Measurements from ENCODE around the gene APOE.
"Not testable (repeated sequence)": the region's sequence is repeated elsewhere in the genome, so short reads cannot be mapped to it uniquely, and the experiment has no call there.

APOE gene

GRCh38 chr19:44913512-44914432 is 8.2 kb downstream of the APOE start:
- peaks cover 23% of the 10 kb centered on the region for H3K4me1 Mint-ChIP-seq
- not testable (repeated sequence) for H3K36me3 Mint-ChIP-seq; ATAC-seq; DNase-seq (ENCODE audit: low spot score in 2 of 2); H3K9me3 Mint-ChIP-seq
- H3K27ac Mint-ChIP-seq, result peak overlapping the region; percentile 95
- H3K4me3 Mint-ChIP-seq, result peak overlapping the region; percentile 96

- H3K4me3 Mint-ChIP-seq, result peak within 1 kb of the TSS; percentile 96
- ATAC-seq (peak; percentile 97), DNase-seq (ENCODE audit: low spot score in 2 of 2) (peak; percentile 71 to 87)
- not testable (repeated sequence) for H3K36me3 Mint-ChIP-seq, H3K9me3 Mint-ChIP-seq
- H3K27ac Mint-ChIP-seq, result peak within 1 kb of the TSS; percentile 95
- H3K4me1 Mint-ChIP-seq, result peaks cover 23% of the 10 kb centered on the region
Observed at GRCh38 chr19:44914433-44915206, 9.0 kb downstream of the APOE start, which contains the start of gene APOC1. Gene APOC1, plus strand, starts transcription at chr19:44914608. Its CDS starts 284 bp downstream, at chr19:44914892.

GRCh38 chr19:44924243-44924725 is 18.7 kb downstream of the APOE start:
- DNase-seq (ENCODE audit: low spot score in 2 of 2) (no peak), ATAC-seq (no peak)
- H3K36me3 Mint-ChIP-seq, result peaks cover 5% of the 10 kb centered on the region
- no peaks in the 10 kb centered on the region for H3K9me3 Mint-ChIP-seq
- no peak overlapping the region for H3K4me3 Mint-ChIP-seq
- no peak overlapping the region for H3K27ac Mint-ChIP-seq
- peaks cover 14% of the 10 kb centered on the region for H3K4me1 Mint-ChIP-seq

GRCh38 chr19:44925114-44925891 is 19.7 kb downstream of the APOE start:
- ATAC-seq (no peak), DNase-seq (ENCODE audit: low spot score in 2 of 2) (no peak)
- peaks cover 14% of the 10 kb centered on the region for H3K4me1 Mint-ChIP-seq
- peaks cover 5% of the 10 kb centered on the region for H3K36me3 Mint-ChIP-seq
- no peaks in the 10 kb centered on the region for H3K9me3 Mint-ChIP-seq
- H3K4me3 Mint-ChIP-seq, result no peak overlapping the region
- no peak overlapping the region for H3K27ac Mint-ChIP-seq

GRCh38 chr19:44926245-44927077 is 20.9 kb downstream of the APOE start:
- not testable (repeated sequence) for ATAC-seq; DNase-seq (ENCODE audit: low spot score in 2 of 2); H3K9me3 Mint-ChIP-seq; H3K36me3 Mint-ChIP-seq
- Mint-ChIP-seq H3K4me1 (peaks cover 14% of the 10 kb centered on the region), H3K4me3 (peak overlapping the region; percentile 72), H3K27ac (peak overlapping the region; percentile 74)

GRCh38 chr19:44927746-44928145 is 22.1 kb downstream of the APOE start:
- no peak overlapping the region for H3K27ac Mint-ChIP-seq
- no peak for ATAC-seq
- H3K4me3 Mint-ChIP-seq, result no peak overlapping the region
- DNase-seq (ENCODE audit: low spot score in 2 of 2), result no peak
- H3K9me3 Mint-ChIP-seq, result no peaks in the 10 kb centered on the region
- peaks cover 5% of the 10 kb centered on the region for H3K36me3 Mint-ChIP-seq
- peaks cover 14% of the 10 kb centered on the region for H3K4me1 Mint-ChIP-seq

- Mint-ChIP-seq H3K36me3 (peaks cover 5% of the 10 kb centered on the region), H3K4me1 (peaks cover 14% of the 10 kb centered on the region), H3K4me3 (no peak overlapping the region), H3K27ac (no peak overlapping the region), H3K9me3 (no peaks in the 10 kb centered on the region)
- no peak for DNase-seq (ENCODE audit: low spot score in 2 of 2)
- no peak for ATAC-seq
Observed at GRCh38 chr19:44930088-44930487, 24.5 kb downstream of the APOE start.

GRCh38 chr19:44931541-44931940 is 25.9 kb downstream of the APOE start:
- ATAC-seq (no peak), DNase-seq (ENCODE audit: low spot score in 2 of 2) (no peak)
- Mint-ChIP-seq H3K4me1 (peaks cover 8% of the 10 kb centered on the region), H3K27ac (no peak overlapping the region), H3K9me3 (no peaks in the 10 kb centered on the region), H3K4me3 (no peak overlapping the region), H3K36me3 (peaks cover 5% of the 10 kb centered on the region)

- Mint-ChIP-seq H3K9me3 (no peaks in the 10 kb centered on the region), H3K27ac (no peak overlapping the region), H3K4me1 (no peaks in the 10 kb centered on the region), H3K4me3 (no peak overlapping the region), H3K36me3 (no peaks in the 10 kb centered on the region)
- ATAC-seq, result no peak
- no peak for DNase-seq (ENCODE audit: low spot score in 2 of 2)
Observed at GRCh38 chr19:44939668-44940067, 34.1 kb downstream of the APOE start.

GRCh38 chr19:44942067-44942571 is 36.5 kb downstream of the APOE start, which contains the start of gene APOC4:
Gene APOC4, plus strand, starts transcription at chr19:44942237. Its CDS starts 41 bp downstream, at chr19:44942278.
- Mint-ChIP-seq H3K36me3 (no peaks in the 10 kb centered on the region), H3K4me3 (no peak within 1 kb of the TSS), H3K9me3 (no peaks in the 10 kb centered on the region), H3K4me1 (no peaks in the 10 kb centered on the region), H3K27ac (no peak within 1 kb of the TSS)
- DNase-seq (ENCODE audit: low spot score in 2 of 2) (no peak), ATAC-seq (peak; percentile 8)

- Mint-ChIP-seq H3K4me3 (no peak overlapping the region), H3K4me1 (no peaks in the 10 kb centered on the region), H3K27ac (no peak overlapping the region), H3K36me3 (peaks cover 7% of the 10 kb centered on the region), H3K9me3 (no peaks in the 10 kb centered on the region)
- peak; percentile 17 for ATAC-seq
- DNase-seq (ENCODE audit: low spot score in 2 of 2), result no peak
Observed at GRCh38 chr19:44943801-44944249, 38.2 kb downstream of the APOE start.

GRCh38 chr19:44947041-44947581 is 41.5 kb downstream of the APOE start:
- no peak for DNase-seq (ENCODE audit: low spot score in 2 of 2)
- H3K4me1 Mint-ChIP-seq, result no peaks in the 10 kb centered on the region
- no peaks in the 10 kb centered on the region for H3K9me3 Mint-ChIP-seq
- ATAC-seq, result no peak
- no peak overlapping the region for H3K4me3 Mint-ChIP-seq
- H3K36me3 Mint-ChIP-seq, result peaks cover 7% of the 10 kb centered on the region
- no peak overlapping the region for H3K27ac Mint-ChIP-seq

- H3K4me3 Mint-ChIP-seq, result no peak overlapping the region
- no peaks in the 10 kb centered on the region for H3K9me3 Mint-ChIP-seq
Observed at GRCh38 chr19:44948237-44948636, 42.6 kb downstream of the APOE start.

More at GRCh38 chr19:44948237-44948636, 42.6 kb downstream of the APOE start:
- ATAC-seq, result no peak
- Mint-ChIP-seq H3K27ac (no peak overlapping the region), H3K4me1 (no peaks in the 10 kb centered on the region), H3K36me3 (peaks cover 7% of the 10 kb centered on the region)
- DNase-seq (ENCODE audit: low spot score in 2 of 2), result no peak
